COR-L47 (cell line): Measurements from ENCODE around the gene WNT8B.

Experiments
- DNase-seq: peaks from one replicate; lab custom pipeline; 2025; lab: John Stamatoyannopoulos, UW

Gene WNT8B

DNA sequence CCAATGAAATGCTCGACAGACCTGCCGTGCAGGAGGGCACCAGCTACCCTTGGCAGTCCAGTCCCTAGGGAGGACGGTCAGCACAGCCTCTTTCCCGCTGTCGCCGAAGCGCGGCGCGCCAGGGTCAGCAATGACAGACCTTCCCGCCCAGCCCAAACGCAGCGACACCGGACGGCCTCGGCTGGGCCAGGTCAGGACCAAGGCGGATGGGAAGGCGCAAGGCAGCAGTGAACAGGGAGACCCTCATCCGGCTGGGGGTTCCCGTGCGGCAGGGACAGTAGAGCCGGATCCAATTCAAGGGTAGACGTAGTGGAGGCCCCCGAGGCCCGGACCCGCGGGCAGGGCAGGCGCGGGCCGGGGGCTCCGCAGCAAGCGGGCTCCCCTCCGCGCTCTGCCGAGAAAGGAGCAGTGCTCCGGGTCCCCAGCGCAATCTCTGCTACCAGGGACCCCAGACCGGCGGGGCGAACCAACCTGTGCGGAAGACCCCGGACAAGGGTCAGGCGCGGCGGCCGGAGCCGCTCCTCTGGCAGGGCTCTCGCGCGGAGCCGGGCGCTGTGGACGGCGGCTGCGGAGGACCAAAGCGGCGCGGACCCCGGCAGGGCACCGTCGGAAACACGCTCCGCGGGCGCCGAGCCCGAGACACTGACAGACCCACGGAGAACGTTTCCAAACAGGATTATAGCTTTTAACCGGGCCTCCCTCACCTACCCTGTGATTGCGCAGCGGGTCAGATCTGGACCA is 56.7 kb downstream of the WNT8B start, which contains the start of gene SEC31B:
TSS of gene SEC31B (minus strand) at position 551 of the 741 bp plus-strand sequence. CDS start 2,909 bp downstream, outside the sequence.
- DNase-seq = no peak

DNA sequence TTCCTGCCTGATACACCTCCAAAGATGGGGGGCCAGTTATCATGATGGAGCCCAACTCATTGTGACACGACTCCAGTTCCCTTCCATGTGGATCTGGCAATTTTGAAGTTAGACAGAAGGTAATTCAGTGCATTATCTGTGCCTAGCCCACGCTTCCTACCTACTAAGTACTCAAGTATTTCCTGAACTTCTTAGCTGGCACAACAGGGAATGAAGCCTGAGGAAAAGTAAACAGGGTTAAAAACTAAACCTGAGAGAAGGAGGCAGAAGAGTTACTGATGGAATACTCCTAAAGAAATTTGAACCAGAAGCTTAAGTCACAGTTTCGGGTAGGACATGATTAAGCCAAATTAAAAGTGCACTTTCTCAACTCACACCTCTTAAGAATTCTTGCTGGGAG is 58.0 kb downstream of the WNT8B start:
- no peak for DNase-seq

- no peak for DNase-seq
These were observed 59.4 kb downstream of the WNT8B start for GRCh38 chr10:100522107-100522801.

- no peak for DNase-seq
These were observed 60.1 kb downstream of the WNT8B start for GRCh38 chr10:100522945-100523344.

DNA sequence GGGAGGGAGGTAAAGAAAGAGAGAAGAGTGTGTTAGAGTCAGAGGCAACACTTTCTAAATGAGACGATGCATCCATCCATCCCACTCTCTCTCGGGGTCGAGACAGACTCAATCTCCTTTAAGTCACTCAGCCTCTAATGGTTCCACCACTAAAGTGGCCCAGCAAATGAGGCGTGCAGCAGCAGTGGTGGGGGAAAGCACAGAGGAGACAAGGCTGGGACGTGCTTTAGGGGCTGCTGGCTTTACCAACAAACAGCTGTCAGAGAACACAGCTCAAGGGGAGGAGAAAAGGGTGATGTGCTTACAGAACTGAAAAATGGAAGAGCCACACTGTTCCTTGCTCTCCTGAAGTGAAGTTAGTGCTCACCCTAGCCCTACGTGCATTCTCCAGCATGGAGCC is 61.4 kb downstream of the WNT8B start:
- DNase-seq = no peak

DNA sequence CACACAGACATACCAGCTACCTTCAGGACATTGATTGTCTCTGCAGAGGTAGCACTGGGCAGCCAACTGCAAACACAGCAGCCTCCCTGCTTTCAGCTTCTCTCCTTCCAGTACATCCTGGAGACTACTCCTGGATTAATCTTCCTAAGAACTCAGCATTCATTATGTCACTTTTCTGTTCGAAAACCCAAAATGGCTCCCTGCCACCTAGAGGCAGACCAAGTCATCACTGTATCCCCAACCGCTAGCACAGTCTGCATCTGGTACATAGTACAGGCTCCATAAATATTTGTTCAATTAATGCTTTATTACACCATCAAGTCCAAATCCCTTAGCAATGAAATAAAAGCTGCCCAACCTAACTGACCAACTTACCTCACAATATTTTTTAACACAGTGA is 61.8 kb downstream of the WNT8B start:
- DNase-seq = no peak

DNA sequence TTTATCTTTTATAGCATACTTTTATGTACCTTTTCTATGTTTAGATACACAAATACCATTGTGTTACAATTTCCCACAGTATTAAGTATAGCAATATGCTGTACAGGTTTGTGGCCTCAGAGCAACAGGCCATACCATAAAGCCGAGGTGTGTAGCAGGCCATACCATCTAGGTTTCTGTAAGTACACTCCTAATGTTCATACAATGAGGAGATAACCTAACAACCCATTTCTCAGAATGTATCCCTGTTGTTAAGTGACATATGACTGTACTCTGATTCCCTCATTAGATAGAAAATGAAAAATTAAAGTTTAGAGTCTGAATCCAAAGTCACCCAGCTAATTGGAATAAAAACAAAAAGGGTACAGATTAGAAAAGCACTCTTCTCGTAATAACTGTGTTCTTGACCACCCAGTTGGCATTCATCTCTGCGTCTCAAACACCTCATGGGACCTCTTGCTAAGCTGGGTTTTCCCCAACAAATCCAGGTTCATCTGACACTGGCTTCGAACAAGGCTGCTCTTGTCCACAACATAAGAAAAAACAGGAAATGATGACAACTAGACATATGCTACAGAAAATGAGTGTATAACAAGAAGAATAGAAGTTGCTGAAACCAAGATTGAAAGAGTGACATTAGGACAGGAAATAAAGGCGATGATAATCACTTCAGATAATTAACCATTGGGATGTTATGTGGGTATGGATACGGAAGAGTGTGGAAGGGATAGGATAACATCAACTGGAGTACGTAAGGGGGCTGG is 65.5 kb downstream of the WNT8B start:
- DNase-seq = no peak

- no peak for DNase-seq
These were observed 66.2 kb downstream of the WNT8B start for GRCh38 chr10:100528921-100529474.

DNA sequence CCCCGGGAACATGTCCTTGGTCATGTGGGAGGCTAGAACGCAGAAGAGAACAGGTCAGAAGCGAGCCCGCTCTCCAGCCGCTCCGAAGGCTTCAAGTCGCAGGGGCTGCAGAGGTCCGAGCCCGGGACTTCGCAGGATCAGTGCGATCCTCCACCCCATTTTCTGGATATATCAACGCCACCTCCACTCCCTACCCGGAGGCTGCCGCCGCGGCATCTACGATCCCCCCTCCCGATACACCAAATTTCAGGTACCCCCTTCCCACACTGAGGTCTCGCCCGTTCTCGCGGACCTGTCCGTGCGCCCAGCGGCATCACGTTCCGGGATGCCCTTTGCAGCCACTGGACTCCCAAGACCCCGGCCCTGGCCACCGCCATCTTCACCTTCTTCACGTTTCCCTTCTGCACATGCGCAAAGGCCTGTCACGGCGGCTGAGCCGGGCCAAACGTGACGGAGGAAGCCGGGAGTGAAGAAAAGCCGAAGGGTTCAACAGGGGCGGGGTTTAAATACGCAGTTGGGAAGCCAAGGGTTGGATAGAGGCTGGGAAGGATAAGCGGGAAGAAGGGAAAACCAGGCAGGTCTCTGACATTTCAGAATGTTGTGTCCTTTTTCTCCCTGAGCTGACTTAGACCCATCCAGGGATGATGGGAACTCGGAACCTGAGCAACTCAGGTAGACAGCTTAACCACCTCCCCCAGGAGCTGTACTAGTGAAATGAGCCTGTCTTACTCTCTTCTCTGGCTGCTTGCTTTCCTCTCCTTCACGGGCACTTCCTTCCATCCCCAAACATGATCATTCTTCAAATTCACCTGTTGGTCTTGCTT is 66.9 kb downstream of the WNT8B start, which contains the start of gene NDUFB8:
TSS of gene NDUFB8 (minus strand) at position 397 of the 824 bp plus-strand sequence. CDS start at position 377, 20 bp downstream.
- DNase-seq = peak; percentile 61

DNA sequence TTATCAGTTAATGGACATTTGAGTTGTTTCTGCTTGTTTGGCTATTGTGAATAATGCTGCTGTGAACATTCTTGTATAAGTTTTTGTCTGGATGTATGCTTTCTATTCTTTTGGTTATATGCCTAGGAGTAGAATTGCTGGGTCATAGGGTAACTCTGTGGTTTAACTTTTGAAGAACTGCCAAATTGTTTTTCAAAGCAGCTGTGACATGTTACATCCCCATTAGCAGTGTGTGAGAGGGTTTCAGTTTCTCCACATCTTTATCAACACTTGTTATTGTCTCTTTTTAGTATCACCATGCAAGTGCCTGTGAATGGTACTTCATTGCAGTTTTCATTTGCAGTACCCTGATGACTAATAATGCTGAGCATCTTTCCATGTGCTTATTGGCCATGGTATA is 69.0 kb downstream of the WNT8B start:
- no peak for DNase-seq
